Mucosa of rectum (tissue), 2 donors: Measurements from ENCODE around the gene KRT13.

Source experiments
- H3K27ac ChIP-seq, 2 donors: one replicate each; pipeline ENCODE4 v1.7.0; 2013; ENCODE audit warnings: inconsistent platforms in 2 of 2, low read depth in 2 of 2, low read length in 2 of 2
- H3K27me3 ChIP-seq, 2 donors: one replicate each; pipeline ENCODE4 v1.7.0; 2013; ENCODE audit warnings: low read length in 2 of 2; ENCODE audit not compliant: control insufficient read depth in 2 of 2, insufficient read depth in 2 of 2
- H3K36me3 ChIP-seq, 2 donors: one replicate each; pipeline ENCODE4 v1.7.0; 2013; ENCODE audit warnings: low read length in 2 of 2; ENCODE audit not compliant: control insufficient read depth in 2 of 2, insufficient read depth in 2 of 2
- H3K4me1 ChIP-seq, 2 donors: one replicate each; pipeline ENCODE4 v1.7.0; 2013; ENCODE audit warnings: low read length in 2 of 2, mild to moderate bottlenecking in 1 of 2; ENCODE audit not compliant: control insufficient read depth in 2 of 2, insufficient read depth in 2 of 2
- H3K4me3 ChIP-seq, 2 donors: one replicate each; pipeline ENCODE4 v1.7.0; 2013; ENCODE audit warnings: low read length in 2 of 2
- H3K9ac ChIP-seq, 2 donors: one replicate each; pipeline ENCODE4 v1.7.0; 2013; ENCODE audit warnings: low read length in 2 of 2, low read depth in 1 of 2, mild to moderate bottlenecking in 1 of 2
- H3K9me3 ChIP-seq, 2 donors: one replicate each; pipeline ENCODE4 v1.7.0; 2013; ENCODE audit warnings: low read length in 2 of 2; ENCODE audit not compliant: control insufficient read depth in 2 of 2
- donor health status: healthy.
- donor health status: Normal muscosa, but diverticular disease.

Gene KRT13

GRCh38 chr17:41505007-41505808 lies at the start of gene KRT13:
KRT13 (minus strand) TSS chr17:41505612; CDS start chr17:41505550, 62 bp downstream.
- Histone ChIP-seq H3K9ac (no peak within 1 kb of the TSS), H3K36me3 (no peaks in the 10 kb centered on the region), H3K4me1 (peaks cover under 1 to 5% of the 10 kb centered on the region in 2 donors), H3K27me3 (peaks cover 0 to 2% of the 10 kb centered on the region in 2 donors), H3K9me3 (no peaks in the 10 kb centered on the region), H3K4me3 (no peak within 1 kb of the TSS), H3K27ac (no peak within 1 kb of the TSS)

- Histone ChIP-seq H3K9me3 (no peaks in the 10 kb centered on the region), H3K4me3 (no peak overlapping the region), H3K4me1 (peaks cover 21 to 26% of the 10 kb centered on the region in 2 donors), H3K9ac (no peak overlapping the region), H3K27ac (peak overlapping the region; percentile 44 to 70), H3K27me3 (no peaks in the 10 kb centered on the region), H3K36me3 (no peaks in the 10 kb centered on the region)
These were observed 48.7 kb upstream of the KRT13 start for GRCh38 chr17:41553987-41554680.

GRCh38 chr17:41553176-41553575 lies 47.8 kb upstream of the KRT13 start:
- Histone ChIP-seq H3K27me3 (no peaks in the 10 kb centered on the region), H3K4me3 (no peak overlapping the region), H3K4me1 (peaks cover 30 to 34% of the 10 kb centered on the region in 2 donors), H3K36me3 (no peaks in the 10 kb centered on the region), H3K9ac (no peak overlapping the region), H3K27ac (no peak overlapping the region), H3K9me3 (no peaks in the 10 kb centered on the region)

GRCh38 chr17:41552455-41552854 lies 47.0 kb upstream of the KRT13 start:
- H3K27me3 ChIP-seq = no peaks in the 10 kb centered on the region
- H3K9ac ChIP-seq = no peak overlapping the region
- no peaks in the 10 kb centered on the region for H3K9me3 ChIP-seq
- no peak overlapping the region for H3K4me3 ChIP-seq
- H3K27ac ChIP-seq = no peak overlapping the region
- peaks cover 34 to 41% of the 10 kb centered on the region in 2 donors for H3K4me1 ChIP-seq
- no peaks in the 10 kb centered on the region for H3K36me3 ChIP-seq

- Histone ChIP-seq H3K27me3 (no peaks in the 10 kb centered on the region), H3K36me3 (no peaks in the 10 kb centered on the region), H3K9ac (no peak overlapping the region), H3K4me3 (no peak overlapping the region), H3K4me1 (peaks cover 34 to 45% of the 10 kb centered on the region in 2 donors), H3K27ac (peak overlapping the region in 1 of 2 donors; percentile 1), H3K9me3 (no peaks in the 10 kb centered on the region)
These were observed 46.0 kb upstream of the KRT13 start for GRCh38 chr17:41551365-41551764.

GRCh38 chr17:41549596-41550039 lies 44.2 kb upstream of the KRT13 start:
- H3K27ac ChIP-seq = peak overlapping the region; percentile 92 to 93
- no peaks in the 10 kb centered on the region for H3K36me3 ChIP-seq
- H3K27me3 ChIP-seq = no peaks in the 10 kb centered on the region
- peak overlapping the region; percentile 50 to 83 for H3K9ac ChIP-seq
- no peaks in the 10 kb centered on the region for H3K9me3 ChIP-seq
- H3K4me1 ChIP-seq = peaks cover 34 to 41% of the 10 kb centered on the region in 2 donors
- peak overlapping the region; percentile 41 to 67 for H3K4me3 ChIP-seq

- no peaks in the 10 kb centered on the region for H3K27me3 ChIP-seq
- peaks cover 36 to 45% of the 10 kb centered on the region in 2 donors for H3K4me1 ChIP-seq
- peak overlapping the region; percentile 76 to 83 for H3K9ac ChIP-seq
- H3K27ac ChIP-seq = peak overlapping the region; percentile 92 to 93
- no peaks in the 10 kb centered on the region for H3K36me3 ChIP-seq
- no peaks in the 10 kb centered on the region for H3K9me3 ChIP-seq
- peak overlapping the region; percentile 19 to 67 for H3K4me3 ChIP-seq
These were observed 43.6 kb upstream of the KRT13 start for GRCh38 chr17:41548844-41549595.

GRCh38 chr17:41547921-41548843 lies 42.8 kb upstream of the KRT13 start:
- Histone ChIP-seq H3K9ac (peak overlapping the region; percentile 68 to 76), H3K4me1 (peaks cover 36 to 45% of the 10 kb centered on the region in 2 donors), H3K9me3 (no peaks in the 10 kb centered on the region), H3K4me3 (peak overlapping the region; percentile 19 to 50), H3K36me3 (no peaks in the 10 kb centered on the region), H3K27ac (peak overlapping the region; percentile 92 to 93), H3K27me3 (no peaks in the 10 kb centered on the region)

GRCh38 chr17:41547378-41547841 lies 42.0 kb upstream of the KRT13 start:
- H3K36me3 ChIP-seq = no peaks in the 10 kb centered on the region
- H3K4me3 ChIP-seq = peak overlapping the region in 1 of 2 donors; percentile 13
- peak overlapping the region in 1 of 2 donors; percentile 76 for H3K9ac ChIP-seq
- peak overlapping the region; percentile 92 to 93 for H3K27ac ChIP-seq
- H3K9me3 ChIP-seq = no peaks in the 10 kb centered on the region
- H3K4me1 ChIP-seq = peaks cover 34 to 50% of the 10 kb centered on the region in 2 donors
- no peaks in the 10 kb centered on the region for H3K27me3 ChIP-seq
